H9 (cell line): Measurements from ENCODE around the gene PTGDR. TPM values are rescaled to one million over a fixed set of nuclear protein-coding genes. Genes with fewer than 3 reads are reported as not detected.

Experiments
- DNase-seq: peaks from one replicate; pipeline ENCODE4 v3.0.0-alpha.2; 2017
- H2AFZ ChIP-seq: one replicate; pipeline ENCODE4 v1.6.1; 2013; ENCODE audit warnings: mild to moderate bottlenecking, low read length, control low read depth, moderate library complexity
- H2AK5ac ChIP-seq: 2 replicates; pipeline ENCODE4 v1.6.1; 2013; ENCODE audit warnings: low read length, control low read depth, mixed read lengths; ENCODE audit not compliant: insufficient read length
- H2BK120ac ChIP-seq: one replicate; pipeline ENCODE4 v1.6.1; 2013; ENCODE audit warnings: low read depth, mild to moderate bottlenecking, low read length, control low read depth, inconsistent platforms; ENCODE audit not compliant: poor library complexity, severe bottlenecking
- H2BK12ac ChIP-seq: 2 replicates; pipeline ENCODE4 v1.6.1; 2013; ENCODE audit warnings: low read length, control low read depth, mixed read lengths, low read depth; ENCODE audit not compliant: insufficient read length
- H2BK15ac ChIP-seq: 2 replicates; pipeline ENCODE4 v1.6.1; 2013; ENCODE audit warnings: low read depth, low read length, control low read depth
- H2BK20ac ChIP-seq: one replicate; pipeline ENCODE4 v1.6.1; 2013; ENCODE audit warnings: low read depth, mild to moderate bottlenecking, low read length, control low read depth, inconsistent platforms; ENCODE audit not compliant: poor library complexity, severe bottlenecking
- H2BK5ac ChIP-seq: 2 replicates; pipeline ENCODE4 v1.6.1; 2013; ENCODE audit warnings: low read length, control low read depth, mixed read lengths; ENCODE audit not compliant: insufficient read length
- H3K14ac ChIP-seq: 2 replicates; pipeline ENCODE4 v1.6.1; 2013; ENCODE audit warnings: low read length, control low read depth; ENCODE audit not compliant: insufficient read depth
- H3K18ac ChIP-seq: 2 replicates; pipeline ENCODE4 v1.6.1; 2013; ENCODE audit warnings: low read depth, mild to moderate bottlenecking, mixed read lengths, low read length, control low read depth; ENCODE audit not compliant: insufficient read length
- H3K23ac ChIP-seq: 2 replicates; pipeline ENCODE4 v1.6.1; 2013; ENCODE audit warnings: low read length, control low read depth, mixed read lengths, low read depth; ENCODE audit not compliant: insufficient read length
- H3K23me2 ChIP-seq: 2 replicates; pipeline ENCODE4 v1.6.1; 2013; ENCODE audit warnings: low read depth, mild to moderate bottlenecking, mixed read lengths, low read length, control low read depth; ENCODE audit not compliant: insufficient read length, poor library complexity, severe bottlenecking
- H3K27ac ChIP-seq: 2 replicates; pipeline ENCODE4 v1.5.1; 2013; ENCODE audit warnings: low read length, control low read depth, mixed read lengths, low read depth; ENCODE audit not compliant: insufficient read length
- H3K27me3 ChIP-seq: 2 replicates; pipeline ENCODE4 v1.6.1; 2013; ENCODE audit warnings: low read length, control low read depth, inconsistent platforms; ENCODE audit not compliant: insufficient read depth
- H3K4ac ChIP-seq: 2 replicates; pipeline ENCODE4 v1.6.1; 2013; ENCODE audit warnings: low read depth, mild to moderate bottlenecking, control low read depth, inconsistent platforms, low read length, moderate library complexity
- H3K4me1 ChIP-seq: 2 replicates; pipeline ENCODE4 v1.6.1; 2013; ENCODE audit warnings: low read length, control low read depth, inconsistent platforms; ENCODE audit not compliant: insufficient read depth
- H3K4me2 ChIP-seq: 2 replicates; pipeline ENCODE4 v1.6.1; 2013; ENCODE audit warnings: low read length, control low read depth, mixed read lengths; ENCODE audit not compliant: insufficient read length, insufficient read depth
- H3K56ac ChIP-seq: 2 replicates; pipeline ENCODE4 v1.6.1; 2013; ENCODE audit warnings: low read depth, mild to moderate bottlenecking, mixed read lengths, low read length, control low read depth; ENCODE audit not compliant: insufficient read length
- H3K79me1 ChIP-seq: 2 replicates; pipeline ENCODE4 v1.6.1; 2013; ENCODE audit warnings: low read depth, mild to moderate bottlenecking, moderate library complexity, low read length, control low read depth, inconsistent platforms; ENCODE audit not compliant: insufficient read depth, poor library complexity, severe bottlenecking
- H3K79me2 ChIP-seq: 2 replicates; pipeline ENCODE4 v1.6.1; 2013; ENCODE audit warnings: low read length, control low read depth, inconsistent platforms; ENCODE audit not compliant: insufficient read depth
- H3K9ac ChIP-seq: 2 replicates; pipeline ENCODE4 v1.6.1; 2013; ENCODE audit warnings: low read length, control low read depth, mixed read lengths; ENCODE audit not compliant: insufficient read length; ENCODE audit errors: extremely low read depth
- H3K9me3 ChIP-seq: one replicate; pipeline ENCODE4 v1.6.1; 2013; ENCODE audit warnings: low read depth, low read length, inconsistent platforms; ENCODE audit not compliant: control insufficient read depth
- H3T11ph ChIP-seq: one replicate; pipeline ENCODE4 v1.6.1; 2013; ENCODE audit warnings: mild to moderate bottlenecking, low read length, control low read depth, inconsistent platforms
- H4K20me1 ChIP-seq: one replicate; pipeline ENCODE4 v1.6.1; 2013; ENCODE audit not compliant: control insufficient read depth, insufficient read length, insufficient read depth
- H4K5ac ChIP-seq: 2 replicates; pipeline ENCODE4 v1.6.1; 2013; ENCODE audit warnings: low read depth, mild to moderate bottlenecking, mixed read lengths, low read length, control low read depth; ENCODE audit not compliant: insufficient read length
- H4K8ac ChIP-seq: replicated peaks from 2 replicates; pipeline ENCODE4 v1.6.1; 2013; ENCODE audit warnings: low read length, control low read depth, mixed read lengths, low read depth; ENCODE audit not compliant: insufficient read length
- H4K91ac ChIP-seq: 2 replicates; pipeline ENCODE4 v1.6.1; 2013; ENCODE audit warnings: low read depth, mild to moderate bottlenecking, moderate library complexity, mixed read lengths, low read length, control low read depth; ENCODE audit not compliant: insufficient read length
- H3K27ac Mint-ChIP-seq, 3 experiments: 2 replicates in 2 of 3; 3 replicates in 1 of 3; pipeline ENCODE4 v1.8.0; 2020 to 2021; ENCODE audit warnings: mixed read lengths in 3 of 3, mild to moderate bottlenecking in 1 of 3, moderate library complexity in 1 of 3
- H3K27me3 Mint-ChIP-seq: 2 replicates; pipeline ENCODE4 v1.8.0; 2021; ENCODE audit warnings: low read depth, mild to moderate bottlenecking, moderate library complexity, mixed read lengths
- H3K36me3 Mint-ChIP-seq, 3 experiments: 2 replicates in 2 of 3; 3 replicates in 1 of 3; pipeline ENCODE4 v1.8.0; 2020 to 2021; ENCODE audit warnings: low read depth in 3 of 3, mixed read lengths in 3 of 3; ENCODE audit not compliant: insufficient read depth in 1 of 3
- H3K4me1 Mint-ChIP-seq, 2 experiments: 2 replicates each; pipeline ENCODE4 v1.8.0; 2020; ENCODE audit warnings: mixed read lengths in 2 of 2
- H3K4me3 Mint-ChIP-seq, 2 experiments: 2 replicates in 1 of 2; 3 replicates in 1 of 2; pipeline ENCODE4 v1.8.0; 2020 to 2021; ENCODE audit warnings: mild to moderate bottlenecking in 2 of 2, mixed read lengths in 2 of 2, moderate library complexity in 1 of 2
- H3K9me3 Mint-ChIP-seq, 2 experiments: 2 replicates in 1 of 2; 3 replicates in 1 of 2; pipeline ENCODE4 v1.8.0; 2020; ENCODE audit warnings: mild to moderate bottlenecking in 2 of 2, mixed read lengths in 2 of 2, moderate library complexity in 1 of 2
- CTCF ChIP-seq: fragments of 200-600 bp; sonication (generic); conservative IDR thresholded peaks from 3 replicates; pipeline ENCODE4 v1.8.0; 2021; ENCODE audit warnings: antibody characterized with exemption, mild to moderate bottlenecking
- WGBS: extraction: QIAGEN DNeasy Blood & Tissue Kit; methylation state at CpG from one replicate; pipeline ENCODE4 v1.1.7; 2013; ENCODE audit warnings: missing lambda C conversion rate, low lambda C conversion rate, mixed read lengths; ENCODE audit not compliant: insufficient read length; ENCODE audit errors: extremely low coverage; 5-methylcytosine and 5-hydroxymethylcytosine counted together
- total RNA-seq: library from RNA; stranded (reverse); gene quantifications from 2 replicates; pipeline ENCODE4 v1.2.1, GENCODE V29; 2021

The PTGDR gene
- total RNA-seq, 1 experiment from 2014 or later = not detected

GRCh38 chr14:52268279-52269061 lies 972 bp downstream of the PTGDR start:
- H3K18ac ChIP-seq = no peak overlapping the region
- H3K4me1 ChIP-seq = peaks cover 2% of the 10 kb centered on the region; the same call in 1 of the 2 replicates
- H4K5ac ChIP-seq = no peak overlapping the region
- H3K27ac ChIP-seq = no peak overlapping the region
- H2AK5ac ChIP-seq = no peak overlapping the region
- peaks cover 39% of the 10 kb centered on the region for H3K27me3 ChIP-seq
- H3K79me1 ChIP-seq = no peaks in the 10 kb centered on the region
- Mint-ChIP-seq H3K36me3 (peaks cover 0 to 3% (median 0%) of the 10 kb centered on the region in 3 experiments; a peak in 2 of 7 replicates), H3K27ac (no peak overlapping the region; a peak in 1 of 7 replicates), H3K9me3 (peaks cover 0 to 3% of the 10 kb centered on the region in 2 experiments; a peak in 2 of 5 replicates), H3K27me3 (peaks cover 77% of the 10 kb centered on the region), H3K4me1 (peaks cover 21 to 25% of the 10 kb centered on the region in 2 experiments), H3K4me3 (peak overlapping the region; percentile 73 to 90)
- H4K91ac ChIP-seq = no peak overlapping the region
- H2BK15ac ChIP-seq = no peak overlapping the region
- H3K56ac ChIP-seq = no peak overlapping the region
- H3K4me2 ChIP-seq = peak overlapping the region; percentile 65
- H2BK5ac ChIP-seq = no peak overlapping the region
- no peak overlapping the region for H2BK12ac ChIP-seq
- peak overlapping the region; percentile 24 for H2AFZ ChIP-seq
- no peak overlapping the region for H2BK20ac ChIP-seq
- no peak overlapping the region for H3K4ac ChIP-seq
- no peak for TF ChIP-seq CTCF
- H4K20me1 ChIP-seq = no peaks in the 10 kb centered on the region
- no peak overlapping the region for H3K23ac ChIP-seq
- H2BK120ac ChIP-seq = no peak overlapping the region
- H4K8ac ChIP-seq = no peak overlapping the region
- no peaks in the 10 kb centered on the region for H3K79me2 ChIP-seq
- no CpG with 5 or more reads among the region's 54 CpGs for WGBS
- no peak overlapping the region for H3T11ph ChIP-seq
- no peak overlapping the region for H3K9ac ChIP-seq
- H3K14ac ChIP-seq = no peak overlapping the region
- H3K9me3 ChIP-seq = no peaks in the 10 kb centered on the region
- peak; percentile 51 for DNase-seq
- H3K23me2 ChIP-seq = peaks cover 16% of the 10 kb centered on the region
